Stimulated activated CD4-positive, alpha-beta T cell treated with anti-CD3 and anti-CD28 coated beads, TNF-alpha, amount 100 ng/mL, for 1 hour (primary cell): ENCODE measurements around the gene TSGA10IP.

Experiments
- DNase-seq, 3 donors: peaks; one replicate each; pipeline ENCODE4 v3.0.0-alpha.2; 2020; ENCODE audit warnings: low read depth in 3 of 3, low spot score in 1 of 3

TSGA10IP gene

GRCh38 chr11:65973439-65974110 is 28.3 kb downstream of the TSGA10IP start:
- no peak for DNase-seq

DNA sequence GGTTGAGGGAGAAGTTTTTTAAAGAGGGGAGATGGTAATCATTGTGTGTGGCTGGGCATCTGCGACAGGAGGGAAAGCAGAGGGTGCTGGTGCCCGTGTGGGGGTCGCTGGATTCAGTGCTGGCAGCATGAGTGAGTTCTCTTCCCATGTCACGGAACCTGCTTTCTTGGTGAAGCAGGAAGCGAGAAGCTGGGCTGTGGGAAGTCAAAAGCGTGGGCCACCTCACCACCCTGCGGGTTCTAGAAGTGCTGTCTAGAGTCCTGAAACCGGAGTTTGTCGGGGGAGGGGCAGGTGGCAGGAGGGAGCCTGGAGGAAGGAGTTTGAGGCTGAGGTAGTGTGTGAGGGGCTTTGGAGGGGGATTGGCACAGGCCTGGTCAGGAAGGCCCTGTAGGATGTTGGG is 30.5 kb downstream of the TSGA10IP start:
- no peak for DNase-seq

DNA sequence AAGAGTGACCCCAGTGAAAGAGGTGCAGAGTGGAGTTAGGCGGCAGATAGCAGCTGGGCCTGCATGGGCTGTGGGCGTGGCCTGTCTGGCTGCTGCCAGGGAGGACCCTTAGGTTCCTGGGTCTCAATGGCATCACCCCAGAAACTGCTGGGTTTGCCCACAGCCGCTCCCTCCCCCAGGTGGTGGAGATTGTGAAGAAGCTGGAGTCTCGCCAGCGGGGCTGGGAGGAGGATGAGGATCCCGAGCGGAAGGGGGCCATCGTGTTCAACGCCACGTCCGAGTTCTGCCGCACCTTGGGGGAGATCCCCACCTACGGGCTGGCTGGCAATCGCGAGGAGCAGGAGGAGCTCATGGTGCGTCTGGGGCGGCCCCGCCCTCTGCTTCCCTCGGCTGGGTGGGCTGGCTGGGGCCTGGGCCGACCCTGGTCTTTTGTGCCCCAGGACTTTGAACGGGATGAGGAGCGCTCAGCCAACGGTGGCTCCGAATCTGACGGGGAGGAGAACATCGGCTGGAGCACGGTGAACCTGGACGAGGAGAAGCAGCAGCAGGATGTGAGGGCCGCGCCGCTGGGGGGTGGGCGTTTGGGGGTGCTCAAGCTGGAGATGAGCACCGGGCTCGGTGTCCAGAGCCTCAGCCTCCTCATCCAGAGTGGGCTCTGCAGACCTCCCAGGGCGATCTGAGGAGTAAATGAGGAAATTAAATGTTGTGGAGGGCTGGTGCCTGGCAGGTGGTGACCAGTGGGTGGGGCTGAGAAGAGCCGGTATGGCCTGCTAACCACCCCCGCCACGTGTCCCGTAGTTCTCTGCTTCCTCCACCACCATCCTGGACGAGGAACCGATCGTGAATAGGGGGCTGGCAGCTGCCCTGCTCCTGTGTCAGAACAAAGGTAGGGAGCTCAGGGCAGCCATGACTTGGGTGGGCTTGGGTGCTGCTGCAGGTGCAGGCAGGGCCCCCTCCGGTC is 31.2 kb downstream of the TSGA10IP start:
- DNase-seq = no peak

- no peak for DNase-seq
Measured at GRCh38 chr11:65977621-65978390, 32.5 kb downstream of the TSGA10IP start.

DNA sequence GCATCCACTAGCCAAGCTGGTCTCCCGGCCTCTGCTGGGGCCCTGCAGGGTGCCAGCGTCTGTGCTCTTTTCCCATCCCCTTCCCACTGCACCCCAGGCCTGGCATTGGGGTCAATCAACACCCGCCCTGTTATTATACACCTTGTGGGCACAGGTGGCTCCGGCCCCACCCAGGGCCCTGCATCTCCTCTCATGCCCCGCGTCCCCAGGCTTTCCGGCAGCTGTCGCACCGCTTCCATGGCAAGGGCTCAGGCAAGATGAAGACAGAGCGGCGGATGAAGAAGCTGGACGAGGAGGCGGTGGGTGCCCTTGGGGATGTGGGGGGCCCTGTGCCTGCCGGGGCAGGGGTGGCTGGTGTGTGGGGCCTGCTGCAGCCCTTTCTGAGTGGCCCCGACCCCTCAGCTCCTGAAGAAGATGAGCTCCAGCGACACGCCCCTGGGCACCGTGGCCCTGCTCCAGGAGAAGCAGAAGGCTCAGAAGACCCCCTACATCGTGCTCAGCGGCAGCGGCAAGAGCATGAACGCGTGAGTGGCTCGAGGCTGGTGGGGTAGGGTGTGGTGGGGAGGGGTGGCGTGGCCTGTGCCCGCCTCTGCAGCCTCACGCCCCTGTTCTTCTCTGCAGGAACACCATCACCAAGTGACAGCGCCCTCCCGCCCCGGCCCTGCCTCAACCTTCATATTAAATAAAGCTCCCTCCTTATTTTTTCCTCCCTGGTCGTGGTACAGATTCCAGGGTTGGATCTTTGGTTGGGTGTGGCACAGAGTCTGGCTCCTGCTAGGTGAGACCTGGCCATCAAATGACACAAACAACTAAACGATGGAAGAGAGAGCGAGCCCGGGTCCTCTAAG is 33.3 kb downstream of the TSGA10IP start:
- no peak for DNase-seq

GRCh38 chr11:65979261-65979759 is 34.0 kb downstream of the TSGA10IP start:
- DNase-seq = no peak

- DNase-seq = no peak
Measured at GRCh38 chr11:65981101-65981740, 35.9 kb downstream of the TSGA10IP start.

GRCh38 chr11:65981972-65982823 is 36.9 kb downstream of the TSGA10IP start:
- no peak for DNase-seq

DNA sequence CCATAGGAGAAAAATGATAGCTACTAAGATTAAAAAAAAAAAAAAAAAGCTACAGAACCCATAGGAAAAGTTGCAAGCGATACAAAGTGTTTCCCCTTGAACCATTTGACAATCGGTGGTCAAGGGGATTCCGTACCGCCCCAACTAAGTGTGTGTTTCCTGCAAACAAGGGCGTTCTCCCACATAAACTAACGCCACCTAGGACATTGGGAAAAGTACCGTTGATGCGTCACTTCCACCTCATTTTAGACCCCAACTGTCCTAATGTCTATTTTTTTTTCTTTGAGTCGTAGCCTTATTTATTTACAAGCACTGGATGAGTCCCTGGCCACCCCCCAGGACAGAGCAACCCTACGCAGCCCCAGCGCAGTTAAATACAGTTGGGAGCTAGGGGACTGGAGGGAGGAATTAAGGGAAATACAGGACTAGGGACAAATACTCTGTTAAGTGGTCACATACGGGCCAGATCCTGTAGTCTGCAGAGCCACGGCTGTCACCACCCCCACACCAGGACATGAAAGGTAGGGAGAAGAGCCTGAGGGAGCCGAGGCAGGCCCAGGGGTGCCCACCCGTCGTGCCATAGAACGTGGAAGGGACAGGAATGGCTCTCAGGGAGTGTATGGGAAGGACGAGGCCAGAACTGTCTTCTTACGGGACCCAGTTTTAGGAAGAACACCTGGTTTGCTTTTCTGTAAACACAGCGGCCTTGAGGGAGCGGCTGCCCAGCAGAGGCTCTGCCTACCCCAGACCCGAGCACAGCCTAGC is 37.7 kb downstream of the TSGA10IP start:
- no peak for DNase-seq

- DNase-seq = no peak
Measured at GRCh38 chr11:65983589-65983987, 38.3 kb downstream of the TSGA10IP start.

DNA sequence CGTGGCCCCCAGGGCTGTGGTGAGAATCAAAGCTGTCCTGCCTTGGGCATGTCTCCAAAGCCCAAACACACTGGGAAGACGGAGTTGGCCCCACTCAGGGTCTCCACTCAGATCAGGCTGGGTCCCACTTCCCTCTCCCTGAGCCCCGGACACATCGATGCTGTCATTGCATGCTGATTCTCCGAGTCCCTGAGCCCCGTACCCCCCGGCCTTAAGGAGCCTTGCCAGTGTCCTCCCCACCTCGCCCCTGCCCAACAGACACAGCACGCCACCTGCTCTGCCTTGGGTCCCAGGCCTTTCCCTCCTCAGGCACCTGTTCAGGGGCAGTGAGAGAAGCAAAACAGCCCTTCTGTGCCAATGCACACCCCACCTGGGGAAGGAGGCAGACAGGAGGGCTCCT is 42.1 kb downstream of the TSGA10IP start:
- no peak for DNase-seq

DNA sequence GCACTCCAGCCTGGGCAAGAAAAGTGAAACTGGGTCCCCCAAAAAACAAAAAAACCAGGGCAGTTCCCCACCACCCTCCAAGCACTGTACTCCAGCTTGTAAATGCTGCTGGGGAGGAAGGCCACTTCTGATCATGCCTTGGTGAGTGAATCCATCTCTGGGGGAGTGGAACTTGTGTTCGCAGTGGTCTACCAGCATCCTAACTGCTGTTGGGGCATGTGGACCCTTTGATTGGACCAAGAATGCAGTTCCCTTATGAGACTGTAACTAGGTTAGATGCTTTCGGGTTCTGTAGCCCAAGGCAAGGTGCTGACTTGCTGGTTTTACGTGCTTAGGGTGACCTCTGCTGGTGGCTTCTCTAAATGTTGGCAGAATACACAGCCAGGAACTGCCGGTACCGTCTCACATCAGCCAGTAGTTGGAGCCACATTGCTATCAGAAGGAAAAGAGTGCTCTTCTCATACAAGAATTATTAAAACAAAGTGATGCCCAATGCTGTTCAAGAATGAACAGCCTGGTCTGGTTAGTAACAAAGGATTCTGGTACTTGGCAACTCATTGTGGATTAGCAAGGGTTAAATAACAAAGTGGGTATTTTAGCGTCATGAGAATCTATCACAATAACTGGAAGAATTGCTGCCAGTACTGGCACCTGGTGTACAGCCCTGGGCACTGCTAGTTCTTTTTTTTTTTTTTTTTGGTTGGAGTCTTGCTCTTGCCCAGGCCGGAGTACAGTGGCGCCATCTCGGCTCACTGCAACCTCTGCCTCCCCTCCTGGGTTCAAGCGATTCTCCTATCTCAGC is 43.7 kb downstream of the TSGA10IP start:
- DNase-seq = peak; percentile 70 to 86 (median 84)

- DNase-seq = no peak
Measured at GRCh38 chr11:65992056-65992455, 46.8 kb downstream of the TSGA10IP start.

DNA sequence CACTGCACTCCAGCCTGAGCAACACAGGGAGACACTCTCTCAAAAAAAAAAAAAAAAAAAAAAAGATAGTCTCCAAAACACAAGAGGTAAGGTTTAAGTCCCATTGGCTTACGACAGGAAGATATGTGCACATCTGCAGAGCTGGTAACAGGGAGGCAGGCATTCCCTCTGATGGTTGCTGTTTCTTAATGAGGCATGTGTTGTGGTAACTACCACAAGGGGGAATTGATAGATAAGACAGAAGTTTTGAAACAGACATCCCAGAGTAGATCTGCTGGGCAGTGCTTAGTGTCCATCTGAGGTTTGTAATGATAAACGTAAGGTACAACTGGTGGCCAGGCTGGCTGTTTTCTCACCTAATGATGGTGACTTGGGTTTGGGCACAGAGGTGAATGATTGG is 52.0 kb downstream of the TSGA10IP start:
- no peak for DNase-seq

DNA sequence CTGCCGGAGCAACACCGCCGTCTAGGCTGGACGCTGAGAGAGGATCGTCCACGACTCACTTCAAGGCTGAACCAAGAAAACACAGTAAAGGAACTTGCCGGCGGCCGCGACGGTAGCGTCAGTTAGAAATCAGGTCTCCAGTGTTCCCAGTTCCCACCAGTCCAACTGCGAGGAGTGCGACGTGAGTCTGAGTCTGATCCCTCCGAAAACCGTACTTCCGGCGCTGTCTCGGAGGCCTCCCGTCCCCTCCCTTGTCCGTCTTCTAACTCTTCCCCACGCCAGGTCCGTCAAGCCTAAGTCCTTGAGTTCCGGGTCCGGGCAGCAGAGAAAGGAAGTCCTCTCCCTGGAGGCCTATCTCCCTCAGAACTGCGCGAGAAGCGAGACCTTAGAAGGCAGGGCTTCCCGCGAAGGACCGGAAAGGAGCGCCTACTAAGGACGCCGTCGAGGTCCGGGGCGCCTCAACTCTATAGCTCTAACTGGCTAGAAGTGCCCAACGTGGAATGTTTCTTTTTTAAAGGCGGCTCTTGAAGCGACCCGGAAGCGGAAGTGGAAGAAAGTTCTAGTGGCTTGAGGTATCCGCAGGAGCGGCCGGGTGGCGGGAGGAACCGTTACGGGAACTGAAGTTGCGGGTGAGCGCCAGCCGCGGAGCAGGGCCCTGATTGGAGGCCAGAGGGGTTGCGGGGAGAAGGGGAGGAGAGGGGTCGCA is 56.8 kb downstream of the TSGA10IP start, which contains the start of the genes BANF1 and EIF1AD:
TSS of gene BANF1 (plus strand) at position 562 of the 706 bp plus-strand sequence. CDS start 748 bp downstream, outside the sequence.
TSS of gene EIF1AD (minus strand) at position 216 of the 706 bp plus-strand sequence. CDS start 1,768 bp downstream, outside the sequence.
- DNase-seq = peak; percentile 76 to 80 (median 76)

- no peak for DNase-seq
Measured at GRCh38 chr11:66002648-66003225, 57.5 kb downstream of the TSGA10IP start.
